NCI-H2081 (cell line): Measurements from ENCODE around the gene TMEM51.
A peak's percentile ranks its signal among the peaks of the same experiment; 100 is the strongest.
"Not testable (repeated sequence)": the region's sequence is repeated elsewhere in the genome, so short reads cannot be mapped to it uniquely, and the experiment has no call there.

Experiments
- DNase-seq, 2 experiments: peaks; one replicate each; lab custom pipeline; 2025; lab: John Stamatoyannopoulos, UW

TMEM51 gene

DNA sequence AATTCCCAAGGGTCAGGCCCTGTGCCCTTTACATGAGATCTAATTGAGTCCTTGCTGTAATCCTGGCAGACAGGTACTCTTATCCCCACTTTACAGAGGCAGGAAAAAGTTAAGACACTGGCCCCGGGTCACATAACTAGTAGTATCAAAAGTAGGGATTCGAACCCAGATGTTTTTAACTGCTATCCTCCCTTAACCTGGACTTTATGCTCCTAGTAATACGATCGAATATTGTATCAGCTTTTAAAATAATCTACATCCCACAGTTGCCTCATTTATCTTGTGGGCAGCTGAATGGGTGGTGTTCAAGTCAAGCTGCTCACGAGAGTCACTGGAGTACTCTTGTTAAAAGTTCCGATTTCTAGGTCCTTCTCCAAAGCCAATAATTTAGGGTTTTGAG, 25.5 kb upstream of the TMEM51 start:
- no peak for DNase-seq

DNA sequence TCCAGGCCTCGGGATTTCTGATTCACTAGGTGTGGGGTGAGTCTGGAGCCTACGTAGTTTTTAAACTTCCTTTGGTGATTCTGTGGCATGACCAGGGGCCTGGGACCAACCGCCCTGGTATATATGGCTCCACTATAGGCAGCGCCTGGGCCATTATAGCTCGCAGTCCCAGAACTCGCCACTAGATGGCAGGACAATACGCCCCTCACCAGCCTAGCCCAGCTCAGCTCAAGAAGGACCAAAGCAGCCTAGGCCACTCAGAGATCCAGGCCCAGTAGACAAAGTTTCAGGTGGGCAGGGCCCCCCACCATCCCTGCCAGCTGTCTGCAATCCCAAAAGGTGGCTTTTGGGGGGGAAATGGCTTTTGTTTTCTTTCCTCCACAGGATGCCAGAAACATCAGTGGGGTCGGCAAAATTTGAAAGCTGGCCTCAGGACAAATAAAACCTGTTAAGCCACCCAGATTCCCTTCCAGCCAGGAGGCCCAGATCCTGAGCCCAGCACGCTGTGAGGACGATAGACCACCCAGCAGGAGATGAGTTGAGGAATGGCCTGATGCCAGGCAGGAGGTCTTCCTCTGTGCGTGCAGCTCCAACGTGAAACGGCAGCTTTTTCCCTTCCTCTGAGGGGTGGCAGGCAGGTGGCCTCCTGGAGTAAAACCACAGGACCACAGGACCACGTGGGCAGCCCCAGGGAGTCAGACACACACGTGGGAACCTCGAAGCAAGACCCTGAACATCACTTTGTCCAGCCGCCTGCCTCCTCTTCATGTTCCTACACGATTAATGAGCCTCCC, 24.8 kb upstream of the TMEM51 start:
- DNase-seq = peak; percentile 28 to 43

DNA sequence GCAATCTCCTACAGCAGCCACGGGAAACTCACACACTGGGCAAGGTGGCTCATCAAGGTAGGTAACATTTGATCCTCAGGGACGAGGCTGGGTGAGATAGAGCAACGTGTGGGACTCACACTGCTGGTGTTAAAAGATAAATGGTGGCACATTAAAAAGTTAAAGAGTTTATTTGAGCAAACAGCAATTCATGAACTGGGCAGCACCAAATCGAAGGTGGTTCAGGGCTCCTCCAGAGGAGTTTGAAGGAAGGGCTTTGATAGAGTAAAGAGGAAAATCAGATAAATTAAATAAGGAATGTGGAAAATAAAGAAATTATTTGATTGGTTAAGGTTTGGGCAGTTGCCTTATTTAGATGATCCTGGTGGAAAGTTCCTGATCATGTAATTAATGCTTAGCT, 23.6 kb upstream of the TMEM51 start:
- DNase-seq = no peak

DNA sequence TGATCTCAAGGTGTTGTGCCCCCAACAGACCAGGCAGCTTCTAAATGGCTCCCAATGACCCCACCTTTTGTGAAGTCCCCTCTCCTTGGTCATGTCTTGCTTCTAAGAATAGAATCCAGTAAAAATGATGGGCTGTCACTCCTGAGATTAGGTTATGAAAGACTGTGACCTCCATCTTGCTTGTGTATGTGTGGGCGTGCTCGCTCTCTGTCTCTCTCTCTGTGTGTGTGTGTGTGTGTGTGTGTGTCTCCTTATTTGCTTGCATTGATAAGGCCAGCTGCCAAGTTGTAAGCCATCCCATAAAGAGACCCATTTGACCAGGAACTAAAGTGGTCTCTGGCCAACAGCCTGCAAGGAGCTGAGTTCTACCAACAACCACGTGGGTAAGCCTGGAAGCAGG, 22.9 kb upstream of the TMEM51 start:
- DNase-seq = no peak

DNA sequence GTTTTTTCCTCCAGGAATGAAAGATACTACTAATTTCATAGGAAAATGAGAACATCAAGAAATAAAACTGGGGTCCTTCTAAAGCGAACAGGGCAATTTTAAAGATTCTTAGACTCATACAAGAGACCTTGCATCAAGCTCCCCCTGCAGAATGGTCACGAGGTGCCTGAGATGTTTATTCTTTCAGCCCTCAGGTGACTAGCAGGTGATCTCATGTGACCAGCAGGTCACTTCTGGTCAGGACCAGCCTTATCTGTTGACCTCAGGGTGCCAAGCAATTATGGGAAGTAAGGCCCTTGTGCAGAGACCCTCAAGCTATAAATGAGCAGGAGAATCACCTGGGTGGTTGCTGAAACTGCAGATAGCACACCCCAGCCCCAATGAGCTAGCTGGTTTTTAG, 20.6 kb upstream of the TMEM51 start:
- DNase-seq = no peak

DNA sequence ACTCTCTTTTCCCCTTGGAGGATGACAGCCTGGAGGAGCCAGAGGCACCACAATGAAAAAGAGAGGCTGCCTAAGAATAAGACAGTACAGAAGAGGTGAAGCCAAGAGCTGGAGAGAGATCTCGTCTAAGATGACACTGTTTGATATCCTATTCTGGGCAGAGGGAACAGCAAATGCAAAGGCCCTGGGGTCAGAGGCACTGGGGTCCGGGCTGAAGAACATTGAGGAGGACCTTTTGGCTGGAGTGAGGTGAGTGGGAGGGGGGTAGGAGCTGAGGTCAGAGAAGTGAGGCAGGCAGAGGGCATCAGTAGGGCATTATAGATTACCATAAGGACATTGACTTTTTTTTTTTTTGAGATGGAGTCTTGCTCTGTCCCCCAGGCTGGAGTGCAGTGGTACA, 19.3 kb upstream of the TMEM51 start:
- no peak for DNase-seq

GRCh38 chr1:15135604-15136003, 17.9 kb upstream of the TMEM51 start:
- DNase-seq = not testable (repeated sequence)

DNA sequence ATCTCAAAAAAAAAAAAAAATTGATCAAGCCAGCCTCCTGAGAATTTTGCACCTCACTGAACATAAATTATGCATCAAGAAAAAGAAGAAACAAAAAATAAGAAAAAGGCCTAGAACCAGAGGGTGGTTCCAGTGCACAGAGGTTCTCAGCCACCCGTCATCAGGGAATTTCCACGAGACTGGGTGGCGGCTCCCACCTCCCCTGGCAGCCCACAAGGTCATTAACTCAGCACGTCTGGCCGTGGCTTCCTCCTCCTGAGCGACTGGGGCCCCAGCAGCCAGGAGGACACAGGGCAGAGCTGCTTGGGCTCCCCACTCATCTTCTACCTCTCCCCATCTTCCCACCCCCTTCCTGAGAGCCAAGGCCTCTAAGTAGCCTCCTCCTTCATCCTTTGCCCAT, 15.7 kb upstream of the TMEM51 start:
- DNase-seq = no peak

DNA sequence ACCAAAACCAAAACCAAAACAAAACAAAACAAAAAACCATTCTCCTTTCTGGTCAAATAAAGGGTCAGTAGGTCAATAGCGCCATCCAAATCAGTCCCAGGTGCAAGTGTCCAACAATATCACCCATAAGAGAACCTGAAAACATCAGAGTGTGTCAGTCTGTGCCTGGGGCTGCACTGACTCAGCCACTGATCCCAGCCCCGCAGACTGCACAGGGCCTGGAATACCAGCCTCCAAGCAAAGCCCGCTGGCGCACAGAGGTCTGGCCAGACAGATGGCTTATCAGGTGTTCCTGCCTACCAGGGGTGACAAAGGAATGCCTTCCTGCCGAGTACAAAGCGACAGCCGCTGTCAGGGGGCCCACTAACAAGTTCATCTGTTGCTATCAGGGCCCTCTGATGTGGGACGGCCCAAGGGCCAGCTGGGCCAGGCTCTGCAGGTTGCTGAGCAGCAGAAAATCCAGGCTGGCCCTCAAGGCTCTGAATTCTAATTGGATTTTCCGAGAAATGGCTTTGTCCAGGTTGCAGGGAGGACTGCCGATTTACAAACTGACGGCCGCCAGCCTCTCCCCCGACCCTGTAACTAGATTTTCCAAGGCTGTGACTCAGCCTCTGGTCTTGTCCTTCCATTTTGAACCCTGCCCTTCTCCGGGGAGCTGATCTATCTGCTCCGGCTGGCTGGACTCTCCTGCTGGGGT, 13.7 kb upstream of the TMEM51 start:
- DNase-seq = no peak

DNA sequence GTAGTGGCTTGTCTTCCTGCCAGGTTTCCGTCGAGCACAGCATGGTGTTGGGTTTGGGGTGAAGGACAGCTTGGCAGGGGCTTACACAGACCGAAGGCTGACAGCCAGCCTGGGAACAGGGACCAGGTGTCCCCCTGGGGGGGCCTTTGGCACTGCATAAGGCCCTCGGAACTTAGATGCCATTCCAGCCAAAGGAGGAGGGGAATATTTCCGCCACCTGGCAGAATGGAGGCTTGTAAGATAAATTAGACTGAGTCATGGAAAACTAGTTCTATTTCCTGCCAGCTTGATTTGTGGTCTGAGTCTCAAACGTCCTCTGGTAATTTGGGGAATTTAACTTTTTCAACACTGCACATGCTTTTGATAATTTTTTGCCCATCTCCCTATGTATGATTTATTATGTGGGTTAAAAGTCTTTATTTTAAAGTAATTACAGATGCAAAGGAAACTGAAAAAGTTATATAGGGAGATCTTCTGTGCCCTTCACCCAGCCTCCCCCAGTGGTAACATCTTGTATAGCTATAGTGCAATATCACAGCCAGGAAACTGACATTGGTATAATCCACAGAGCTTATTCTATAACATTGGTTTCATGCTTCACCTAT, 11.5 kb upstream of the TMEM51 start:
- DNase-seq = peak; percentile 60 to 91

DNA sequence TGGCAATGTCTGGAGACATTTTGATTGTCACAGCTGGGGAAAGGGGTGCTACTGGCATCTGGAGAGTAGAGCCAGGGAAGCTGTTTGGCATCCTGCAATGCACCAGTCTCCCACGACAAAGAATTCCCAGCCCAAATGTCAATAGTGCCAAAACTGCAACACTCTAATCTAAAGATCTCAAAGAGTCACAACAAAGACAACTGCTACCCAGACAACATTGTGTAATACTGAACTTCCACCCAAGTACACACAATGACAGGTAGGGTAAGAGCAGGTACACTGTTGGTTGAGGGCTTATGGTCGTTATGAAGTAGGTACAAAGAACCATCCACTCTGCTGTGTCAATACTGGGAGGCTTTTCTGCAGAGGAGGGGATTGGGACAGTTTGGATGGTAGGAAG, 8.2 kb upstream of the TMEM51 start:
- no peak for DNase-seq

DNA sequence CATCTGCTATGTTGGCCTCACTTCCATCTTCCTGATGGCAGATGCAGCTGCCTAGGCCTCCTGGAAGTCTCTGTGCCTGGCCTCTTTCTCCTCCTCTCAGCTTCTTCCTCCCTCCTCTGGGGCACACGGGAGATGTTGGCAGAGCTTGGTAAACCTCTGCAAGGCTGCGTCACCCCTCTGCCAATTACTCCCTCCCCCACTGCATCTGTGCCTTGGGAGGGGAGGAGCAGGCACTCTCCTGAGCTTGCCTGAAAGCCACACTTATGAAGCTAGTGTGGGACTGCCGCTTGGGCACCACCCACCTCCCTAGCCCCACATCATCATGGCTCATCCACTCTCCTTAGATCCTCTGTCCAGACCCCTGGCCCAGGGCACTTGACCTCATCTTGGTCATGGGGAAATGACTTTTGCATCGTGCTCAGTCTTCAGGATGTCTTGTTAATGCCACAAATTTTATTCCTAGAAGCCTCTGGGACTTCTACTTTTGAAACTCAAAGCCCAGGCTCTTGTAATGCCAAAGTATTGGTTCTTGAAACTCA, 7.3 kb upstream of the TMEM51 start:
- DNase-seq = no peak

DNA sequence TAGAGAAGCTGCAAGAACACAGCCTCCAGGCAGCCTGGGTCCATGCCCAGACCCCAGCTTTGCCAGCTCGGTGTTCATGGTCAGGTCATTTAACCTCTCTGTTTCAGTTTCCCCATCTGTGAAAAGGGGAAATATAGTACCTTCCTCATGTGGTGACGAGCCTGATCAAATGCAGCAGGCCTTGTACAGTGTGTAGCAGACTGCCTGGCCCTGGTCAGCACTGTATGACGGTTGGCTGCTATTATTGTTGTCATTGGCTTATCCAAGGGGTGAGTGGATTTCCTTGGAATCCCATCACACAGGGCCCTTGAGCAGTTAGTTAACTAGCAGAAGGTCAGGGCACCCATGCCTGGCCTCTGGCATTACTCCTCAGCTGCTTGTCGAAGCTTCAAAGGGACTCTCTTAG, 6.6 kb upstream of the TMEM51 start:
- DNase-seq = no peak

GRCh38 chr1:15148004-15148403, 5.5 kb upstream of the TMEM51 start:
- no peak for DNase-seq

- no peak for DNase-seq
Observed at GRCh38 chr1:15148475-15148874, 5.1 kb upstream of the TMEM51 start.

- DNase-seq = no peak
Observed at GRCh38 chr1:15148941-15149340, 4.6 kb upstream of the TMEM51 start.

DNA sequence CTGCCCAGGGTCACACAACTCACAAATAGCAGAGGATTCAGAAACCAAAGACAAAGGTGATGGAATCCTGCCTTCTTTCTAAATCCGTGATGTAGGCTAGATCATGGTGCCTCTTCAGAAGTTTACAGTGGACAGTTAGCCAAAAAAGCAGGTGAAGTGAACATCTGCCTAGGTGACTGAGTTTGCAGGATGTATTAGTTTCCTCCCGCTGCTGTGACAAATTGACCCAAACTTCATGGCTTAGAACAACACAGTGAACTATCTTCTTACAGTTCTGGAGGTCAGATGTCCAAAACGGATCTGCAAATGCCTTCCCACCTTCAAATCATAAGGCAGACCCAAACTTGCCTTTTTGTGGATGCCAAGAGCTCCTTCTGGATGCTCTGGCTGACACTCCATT, 3.2 kb upstream of the TMEM51 start:
- DNase-seq = no peak

DNA sequence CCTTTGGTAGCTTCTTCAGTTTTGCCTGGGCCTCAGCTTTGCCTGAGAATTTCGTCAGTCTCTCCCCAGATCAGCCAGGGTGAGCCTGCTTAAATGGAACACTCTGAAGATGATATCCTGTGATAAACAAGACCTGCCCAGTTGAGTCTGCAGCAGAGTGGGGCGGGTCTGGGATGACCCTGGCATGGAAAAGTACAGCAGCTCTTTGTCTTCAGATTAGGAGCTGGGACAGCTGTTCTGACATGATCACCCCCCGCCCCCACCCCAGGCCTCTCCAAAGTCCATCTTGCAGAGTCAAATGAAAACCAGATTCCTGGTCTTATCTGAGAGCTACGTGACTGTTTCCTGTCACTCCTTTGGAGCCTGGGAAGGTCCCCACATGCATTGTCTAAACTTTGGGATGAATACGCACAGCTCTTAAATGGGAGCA, 2.2 kb upstream of the TMEM51 start:
- DNase-seq = no peak

DNA sequence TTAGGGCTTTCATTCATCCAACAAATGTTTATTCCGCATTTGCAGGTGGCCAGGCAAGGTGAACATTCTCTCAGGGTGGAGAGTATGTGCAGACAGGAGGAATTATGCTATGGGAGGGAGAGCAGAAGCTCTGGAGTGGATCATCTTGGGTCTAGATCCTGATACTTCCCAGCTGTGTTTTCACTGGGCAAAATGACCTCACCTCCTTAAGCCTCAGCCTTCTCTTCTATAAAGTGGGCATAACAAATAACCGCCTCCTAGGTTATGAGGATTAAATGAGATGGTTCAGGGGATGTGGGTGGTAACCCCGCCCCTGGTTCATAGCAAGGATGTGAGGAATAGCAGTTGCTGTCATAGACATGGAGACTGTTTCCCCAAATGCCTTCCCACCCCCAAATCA, 1.7 kb upstream of the TMEM51 start:
- no peak for DNase-seq

DNA sequence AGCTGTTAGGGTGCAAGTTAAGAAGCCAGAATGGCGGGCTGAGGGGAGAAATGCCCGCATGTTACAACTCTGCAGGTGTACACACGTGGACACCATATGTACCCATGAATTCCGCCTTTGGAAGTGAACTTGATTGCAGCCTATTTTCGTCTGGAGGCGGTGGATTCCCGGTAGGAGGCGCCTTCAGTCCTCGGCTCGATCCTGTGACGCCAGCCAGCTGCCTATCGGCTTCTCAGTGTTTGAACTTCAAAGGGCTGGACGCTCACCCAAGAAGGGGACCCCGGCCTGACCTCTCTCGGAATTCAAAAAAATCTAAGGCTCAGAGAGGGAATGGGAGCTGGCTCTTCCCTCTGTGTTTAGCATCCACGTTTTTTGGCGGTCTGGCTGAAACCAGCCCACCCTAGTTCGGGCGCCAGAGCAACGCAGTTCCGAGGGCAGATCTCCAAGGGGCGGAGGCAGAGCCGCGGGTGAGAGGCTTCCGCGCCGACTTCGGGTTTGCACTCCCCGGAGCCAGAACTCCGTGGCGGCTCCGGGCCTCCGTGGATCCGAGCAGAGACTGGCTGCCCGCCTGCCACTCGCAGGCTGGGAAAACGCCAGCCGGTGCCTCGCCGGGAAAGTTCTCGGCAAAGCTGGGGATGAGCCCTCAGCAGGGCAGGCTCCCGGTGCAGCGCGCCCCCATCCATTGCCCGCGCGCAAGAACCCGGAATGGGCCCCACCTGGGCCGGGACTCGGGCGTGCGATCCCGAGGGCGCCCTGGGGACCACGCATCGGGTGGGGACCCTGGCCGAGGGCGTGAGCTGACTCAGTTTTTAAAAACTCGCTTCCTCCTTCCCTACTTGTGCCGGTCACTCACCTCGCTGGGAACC, 996 bp upstream of the TMEM51 start:
- DNase-seq = peak; percentile 15 to 69

DNA sequence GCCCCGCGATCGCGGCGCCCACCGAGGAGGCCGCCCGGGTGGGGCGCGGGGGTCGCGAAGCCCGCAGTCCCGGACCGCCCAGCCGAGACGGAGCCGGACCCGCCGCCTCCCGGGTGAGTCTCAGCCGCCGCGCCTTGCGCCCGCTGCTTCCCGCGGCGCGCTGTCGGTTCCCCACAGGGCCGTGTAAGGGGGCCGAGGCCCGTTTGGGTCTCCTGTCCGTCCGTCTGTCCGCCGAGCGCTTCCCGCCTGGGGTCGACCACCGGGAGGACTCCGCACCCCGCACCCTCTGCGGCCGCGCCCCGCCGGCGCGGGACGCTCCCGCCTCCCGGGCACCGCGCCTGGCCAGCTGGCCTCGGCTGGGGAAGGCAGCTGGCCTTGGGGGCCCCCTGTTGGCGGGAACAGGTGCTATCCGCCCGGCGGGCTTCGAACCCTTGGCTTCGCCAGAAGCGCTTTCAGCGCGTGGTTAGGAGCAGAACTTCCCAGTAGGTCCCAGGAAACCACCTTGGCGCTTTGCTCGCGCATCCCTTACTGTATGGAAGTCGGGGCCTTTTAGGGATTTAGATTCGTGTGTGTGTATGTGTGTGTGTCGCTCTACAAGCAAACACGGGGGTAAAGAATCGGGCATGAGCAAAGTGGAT, 414 bp downstream of the TMEM51 start:
- peak; percentile 9 to 15 for DNase-seq
